ENCODE results near the gene BCAR3. TPM values are rescaled to one million over a fixed set of nuclear protein-coding genes. Genes with fewer than 3 reads are reported as not detected.

The BCAR3 gene
- total and polyA plus RNA-seq, 4 donors: 12.2 to 33.3 (median 18.2) TPM

DNA sequence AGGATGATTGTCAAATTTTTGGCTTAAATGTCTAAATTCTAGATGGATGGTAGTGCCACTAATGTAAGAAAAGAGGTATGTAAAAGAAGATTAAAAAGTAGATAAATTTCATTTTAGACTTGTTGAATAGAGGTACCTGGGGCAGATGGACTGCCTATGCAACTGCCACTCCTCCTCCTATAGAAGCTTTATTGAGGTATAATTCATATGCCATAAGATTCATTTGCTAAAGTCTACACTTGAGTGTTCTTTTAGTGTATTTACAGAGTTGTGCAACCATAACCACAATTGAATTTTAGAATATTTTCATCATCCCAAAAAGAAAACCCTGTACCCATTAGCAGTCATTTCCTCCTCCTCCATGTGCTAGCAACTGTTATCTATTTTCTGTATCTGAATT, 163.1 kb downstream of the BCAR3 start:
- no peak for TF ChIP-seq CTCF (IDR thresholded peaks at IDR 0.05; ENCODE audit: control extremely low read depth, extremely low read depth)
- Histone ChIP-seq H3K36me3 (ENCODE audit: control insufficient read depth in 4 of 4, insufficient read depth in 4 of 4, low read length in 4 of 4) (peaks cover 0 to 5% (median 1%) of the 10 kb centered on the region in 4 donors), H3K27ac (ENCODE audit: low read depth in 1 of 2, low read length in 1 of 2) (no peak overlapping the region), H3K4me1 (ENCODE audit: control insufficient read depth in 5 of 5, insufficient read depth in 5 of 5, low read length in 5 of 5) (peaks cover 0 to 2% (median 0%) of the 10 kb centered on the region in 5 donors), H3K9me3 (ENCODE audit: control insufficient read depth in 4 of 4, insufficient read depth in 3 of 4, low read length in 3 of 4) (no peaks in the 10 kb centered on the region), H3K4me3 (no peak overlapping the region), H3K9ac (ENCODE audit: insufficient read depth in 1 of 2, low read length in 2 of 2) (no peak overlapping the region), H3K27me3 (ENCODE audit: control insufficient read depth in 3 of 3, insufficient read depth in 3 of 3, low read length in 2 of 3) (no peaks in the 10 kb centered on the region)
- no peak for DNase-seq
- no peak for ATAC-seq (ENCODE audit: insufficient read depth, low FRiP score)

GRCh38 chr1:93516164-93516563, 165.5 kb downstream of the BCAR3 start:
- Histone ChIP-seq H3K27me3 (ENCODE audit: control insufficient read depth in 3 of 3, insufficient read depth in 3 of 3, low read length in 2 of 3) (no peaks in the 10 kb centered on the region), H3K27ac (ENCODE audit: low read depth in 1 of 2, low read length in 1 of 2) (no peak overlapping the region), H3K4me1 (ENCODE audit: control insufficient read depth in 5 of 5, insufficient read depth in 5 of 5, low read length in 5 of 5) (peaks cover 0 to 2% (median 0%) of the 10 kb centered on the region in 5 donors), H3K4me3 (no peak overlapping the region), H3K9me3 (ENCODE audit: control insufficient read depth in 4 of 4, insufficient read depth in 3 of 4, low read length in 3 of 4) (no peaks in the 10 kb centered on the region), H3K36me3 (ENCODE audit: control insufficient read depth in 4 of 4, insufficient read depth in 4 of 4, low read length in 4 of 4) (peaks cover 0 to 4% (median 0%) of the 10 kb centered on the region in 4 donors), H3K9ac (ENCODE audit: insufficient read depth in 1 of 2, low read length in 2 of 2) (no peak overlapping the region)
- ATAC-seq (ENCODE audit: insufficient read depth, low FRiP score): no peak
- DNase-seq: no peak
- no peak for TF ChIP-seq CTCF (IDR thresholded peaks at IDR 0.05; ENCODE audit: control extremely low read depth, extremely low read depth)
- WGBS, 2 donors: 77 to 91% methylated on average over 5 of the region's 5 CpGs

Other genes with a start within 250 kb of the BCAR3 start
- gene FNBP1L, start 233.7 kb downstream of the BCAR3 start, total RNA-seq: 100 to 1,000 TPM in 1 of 2 donors, 10 to 100 TPM in 1; 31.7 to 119 TPM
- gene FNBP1L, start 233.7 kb downstream of the BCAR3 start, polyA plus RNA-seq: 10 to 100 TPM; 15.1 to 21.0 TPM
- 10 to 100 TPM; 46.5 to 46.9 TPM for gene DNTTIP2, start 197.4 kb upstream of the BCAR3 start, total RNA-seq
- gene DNTTIP2, start 197.4 kb upstream of the BCAR3 start, polyA plus RNA-seq: 10 to 100 TPM; 36.6 to 79.9 TPM
- 10 to 100 TPM; 14.8 to 25.7 TPM for gene GCLM, start 227.6 kb upstream of the BCAR3 start, total RNA-seq
- gene GCLM, start 227.6 kb upstream of the BCAR3 start, polyA plus RNA-seq: 10 to 100 TPM in 1 of 2 donors, 1 to 10 TPM in 1; 8.7 to 25.1 TPM